Endometrium (tissue), 2 donors: Measurements from ENCODE around the gene SH3PXD2A.

Experiments
- FAIRE-seq: peaks from 2 replicates; lab custom pipeline; 2012; peaks lifted over from hg19 to GRCh38; lab: Jason Lieb, UNC
- donor health status: control.
- donor health status: control.

SH3PXD2A gene

DNA sequence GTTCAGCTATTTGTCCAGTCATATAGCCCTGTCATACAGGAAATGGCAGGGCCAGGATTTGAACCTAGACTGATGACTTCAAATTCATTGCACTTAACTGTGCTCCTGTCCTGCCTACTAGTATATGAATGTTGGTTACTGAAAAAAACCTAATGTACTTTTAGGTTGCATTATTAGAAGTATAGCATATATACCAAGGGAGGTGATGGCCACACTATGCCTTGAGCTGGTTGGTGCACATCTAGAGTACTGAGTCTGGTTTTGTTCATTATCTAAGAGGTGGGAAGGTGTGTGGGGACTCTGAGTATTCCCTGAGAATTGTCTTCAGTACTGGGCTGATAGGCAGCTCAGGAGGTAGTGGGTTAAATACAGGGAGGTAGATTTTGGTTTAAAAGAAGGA is 273.9 kb downstream of the SH3PXD2A start:
- FAIRE-seq: no peak

GRCh38 chr10:103580430-103580829 is 274.9 kb downstream of the SH3PXD2A start:
- no peak for FAIRE-seq

DNA sequence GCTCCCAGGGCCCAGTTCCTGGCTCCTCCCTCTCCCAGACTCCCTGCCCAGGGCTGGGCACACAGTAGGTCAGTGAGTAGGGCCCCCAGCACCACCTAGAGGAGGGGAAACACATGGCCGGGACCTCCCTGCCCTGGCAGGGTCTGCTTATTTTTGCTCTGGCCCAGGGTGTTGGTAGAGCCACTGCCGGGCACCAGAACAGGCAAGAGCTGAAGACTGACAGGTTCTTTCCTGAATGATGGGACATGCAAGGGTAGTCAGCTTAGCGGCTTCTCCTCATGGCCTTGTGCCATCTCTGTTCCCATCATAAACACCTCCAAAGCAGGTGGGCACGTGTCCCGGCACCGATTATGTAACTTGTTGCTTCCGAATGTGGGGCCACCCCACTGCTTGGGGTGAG is 275.4 kb downstream of the SH3PXD2A start:
- FAIRE-seq: no peak

DNA sequence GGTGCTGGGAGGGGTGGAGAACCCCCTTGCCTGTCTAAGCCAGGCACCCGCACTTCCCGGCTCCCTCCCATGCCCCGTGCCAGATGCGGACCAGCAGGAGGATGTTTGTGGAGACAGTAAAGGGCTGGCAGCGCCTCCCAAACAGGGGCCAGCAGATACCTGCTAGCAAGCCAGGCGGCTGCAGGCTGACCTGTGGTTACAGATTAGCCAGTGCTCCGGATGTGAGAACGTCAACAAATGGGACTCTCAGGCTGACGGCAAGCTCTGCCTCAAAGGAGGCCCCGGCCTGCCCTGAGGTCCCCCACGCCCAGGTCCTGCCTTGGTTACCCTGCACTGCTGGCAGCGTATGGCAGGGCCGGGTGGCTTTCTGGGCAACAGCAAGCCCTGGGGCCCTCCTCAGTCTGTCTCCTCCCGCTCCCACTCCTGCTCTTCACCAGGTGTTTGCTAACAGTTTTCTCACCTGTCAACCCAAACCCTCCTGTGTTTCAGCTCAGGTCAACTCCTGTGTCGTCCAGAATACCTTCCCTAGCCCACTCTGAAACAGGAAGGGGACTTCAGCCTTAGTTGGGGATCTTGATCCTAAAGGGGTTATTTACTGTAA is 276.5 kb downstream of the SH3PXD2A start:
- FAIRE-seq: no peak

DNA sequence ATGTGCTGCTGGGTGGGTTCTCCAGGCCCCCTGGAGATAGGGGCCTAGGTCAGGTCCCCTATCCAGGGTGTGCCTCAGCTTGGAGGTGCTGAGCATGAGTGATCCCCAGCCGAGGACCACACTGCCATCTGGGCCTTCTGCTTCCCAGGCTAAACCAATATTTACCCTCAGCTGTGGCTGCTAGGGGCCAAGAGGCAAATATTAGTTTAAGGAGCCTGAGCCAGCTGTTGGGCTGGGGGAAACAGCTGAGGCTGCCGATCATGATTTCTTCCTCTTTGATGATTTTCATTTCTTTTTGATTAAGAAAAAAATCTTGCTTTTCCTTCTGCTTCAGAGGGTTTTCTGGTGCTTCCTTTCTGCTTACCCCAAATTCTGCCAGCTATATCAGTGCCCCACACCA is 278.5 kb downstream of the SH3PXD2A start:
- no peak for FAIRE-seq

DNA sequence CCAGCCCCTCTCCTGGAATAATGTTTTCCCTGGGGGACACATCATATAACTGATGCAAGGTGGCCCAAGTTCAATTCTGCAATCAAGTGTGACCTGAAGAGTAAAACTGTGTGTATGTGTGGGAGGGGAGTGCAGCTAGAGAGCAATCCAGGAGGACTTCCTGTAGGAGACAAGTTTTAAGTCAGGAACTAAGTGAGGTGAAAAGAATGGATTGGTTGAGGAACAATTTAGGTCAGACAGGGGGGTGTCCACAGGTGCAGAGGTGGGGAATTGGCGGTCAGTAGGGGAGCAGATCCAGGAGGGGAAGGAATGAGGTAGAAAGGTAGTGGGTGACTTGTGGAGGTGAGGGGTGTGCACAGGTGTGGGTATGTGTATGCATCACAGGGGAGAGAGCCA is 279.3 kb downstream of the SH3PXD2A start:
- no peak for FAIRE-seq

- no peak for FAIRE-seq
These were observed 279.8 kb downstream of the SH3PXD2A start for GRCh38 chr10:103575416-103576075.

DNA sequence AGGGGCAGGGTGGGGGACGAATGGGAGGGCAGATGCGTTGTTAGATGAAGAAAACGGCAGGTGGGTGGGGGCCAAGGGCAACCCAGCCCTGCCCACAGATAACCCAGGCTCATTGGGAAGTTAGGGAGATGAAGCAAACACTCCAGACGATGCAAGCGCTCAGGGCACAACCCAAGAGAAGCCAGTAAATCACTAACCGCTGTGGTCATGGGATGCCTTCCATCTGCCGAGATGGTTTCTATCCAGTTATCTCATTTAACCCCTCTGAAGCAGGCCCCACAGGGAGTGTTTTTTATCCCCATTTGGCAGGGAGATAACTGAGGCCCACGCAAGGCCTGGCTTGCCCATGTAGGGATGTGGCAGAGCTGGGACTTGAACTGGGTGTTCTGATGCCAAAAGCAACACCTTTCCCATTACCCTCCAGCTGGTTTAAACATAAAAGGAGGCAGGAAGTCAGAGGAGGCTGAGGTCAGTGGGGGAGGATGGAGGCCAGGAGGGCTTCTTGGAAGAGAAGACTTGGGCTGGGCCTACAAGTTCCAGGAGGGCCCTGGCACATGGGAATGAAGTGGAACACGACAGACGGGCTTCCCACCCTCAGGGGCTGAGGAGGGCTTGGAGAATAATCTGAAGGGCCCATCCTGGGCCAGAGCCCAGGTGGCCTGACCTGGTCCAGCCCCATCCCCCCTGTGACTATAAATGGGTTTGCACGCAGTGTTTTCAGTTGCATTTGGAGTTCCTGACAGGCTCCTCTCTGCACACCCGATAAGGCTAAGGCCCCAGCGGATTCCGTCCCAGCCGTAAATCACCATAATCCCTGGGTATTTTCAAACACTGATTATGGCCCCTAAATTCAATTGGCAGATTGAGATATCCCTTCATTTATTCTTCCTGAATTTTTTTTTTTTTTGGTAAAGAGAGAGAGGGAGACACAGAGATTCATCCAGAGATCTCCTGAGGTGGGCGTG is 281.0 kb downstream of the SH3PXD2A start:
- no peak for FAIRE-seq

- FAIRE-seq: no peak
These were observed 282.2 kb downstream of the SH3PXD2A start for GRCh38 chr10:103573205-103573487.

DNA sequence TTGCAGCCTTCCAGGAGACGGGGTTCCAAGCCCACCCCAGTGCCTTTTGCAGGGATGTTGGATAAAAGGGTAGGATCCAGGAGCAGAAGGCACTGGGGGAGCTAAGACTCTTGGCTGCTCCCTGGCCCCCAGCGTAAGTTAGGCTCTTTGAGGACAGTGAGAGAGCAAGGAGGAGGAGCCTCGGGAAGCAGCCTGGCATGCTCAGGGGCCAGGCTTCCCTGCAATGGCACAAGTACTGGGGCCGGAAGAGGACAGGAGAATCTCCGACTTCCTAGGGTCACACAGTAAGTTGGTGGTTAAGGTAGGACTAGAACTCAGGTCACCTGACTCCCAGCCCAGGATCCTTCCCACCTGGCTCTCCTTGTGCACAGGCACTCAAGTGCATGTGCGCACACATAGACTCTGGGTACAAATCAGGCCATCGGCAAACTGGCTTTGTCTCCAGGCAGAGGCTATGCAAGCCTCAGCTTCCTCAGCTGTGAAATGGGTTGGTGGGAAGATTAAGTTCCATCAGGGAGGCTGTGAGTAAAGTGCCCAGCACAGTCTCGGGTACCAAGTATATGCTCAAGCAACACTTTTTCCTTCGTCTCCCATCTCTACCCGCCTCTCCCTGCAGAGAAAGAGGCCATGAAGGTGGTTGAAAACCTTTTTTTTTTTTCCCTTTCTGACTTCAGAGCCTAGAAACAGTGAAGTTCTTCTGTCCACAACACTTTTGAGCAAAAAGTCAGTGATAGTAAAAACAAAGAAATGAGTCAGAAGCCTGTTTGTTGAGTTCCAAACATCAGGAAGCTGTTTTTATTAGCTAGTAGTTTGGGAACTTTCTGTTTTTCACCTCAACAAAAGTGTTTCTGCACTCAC is 282.8 kb downstream of the SH3PXD2A start:
- no peak for FAIRE-seq

DNA sequence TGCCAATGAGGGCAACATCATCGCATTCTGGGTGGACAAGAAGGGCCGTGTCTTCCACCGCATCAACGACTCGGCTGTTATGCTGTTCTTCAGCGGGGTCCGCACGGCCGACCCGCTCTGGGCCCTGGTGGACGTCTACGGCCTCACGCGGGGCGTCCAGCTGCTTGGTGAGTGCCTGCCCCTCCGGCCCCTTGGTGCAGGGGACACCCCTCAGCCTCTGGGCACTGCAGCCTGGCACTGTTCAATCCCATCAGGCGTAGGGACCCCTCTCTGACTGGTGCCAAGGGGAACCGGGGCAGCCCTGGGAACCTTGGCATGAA is 283.8 kb downstream of the SH3PXD2A start:
- no peak for FAIRE-seq

GRCh38 chr10:103570844-103571655 is 284.3 kb downstream of the SH3PXD2A start:
- no peak for FAIRE-seq

DNA sequence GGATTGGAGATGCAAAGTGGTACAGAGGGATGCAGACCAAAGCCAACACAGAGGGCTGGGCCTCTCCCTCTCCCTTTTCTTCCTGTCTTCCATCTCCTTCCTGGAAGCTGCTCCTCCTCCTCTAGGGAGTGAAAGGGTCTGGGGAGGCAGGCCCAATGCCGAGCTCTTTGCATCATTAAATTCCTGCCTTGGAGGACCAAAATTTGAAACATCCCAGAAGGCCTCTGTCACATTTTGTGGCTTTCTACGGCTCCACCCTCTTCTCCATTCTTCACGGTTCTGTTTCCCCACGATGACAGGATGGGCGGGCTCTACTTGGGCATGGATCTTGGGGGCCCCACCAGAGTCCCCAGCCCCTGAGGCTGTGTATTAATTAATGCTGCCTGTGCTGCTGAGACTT is 285.5 kb downstream of the SH3PXD2A start:
- no peak for FAIRE-seq

GRCh38 chr10:103568505-103568904 is 286.9 kb downstream of the SH3PXD2A start:
- FAIRE-seq: no peak

GRCh38 chr10:103566536-103566935 is 288.8 kb downstream of the SH3PXD2A start:
- FAIRE-seq: no peak

DNA sequence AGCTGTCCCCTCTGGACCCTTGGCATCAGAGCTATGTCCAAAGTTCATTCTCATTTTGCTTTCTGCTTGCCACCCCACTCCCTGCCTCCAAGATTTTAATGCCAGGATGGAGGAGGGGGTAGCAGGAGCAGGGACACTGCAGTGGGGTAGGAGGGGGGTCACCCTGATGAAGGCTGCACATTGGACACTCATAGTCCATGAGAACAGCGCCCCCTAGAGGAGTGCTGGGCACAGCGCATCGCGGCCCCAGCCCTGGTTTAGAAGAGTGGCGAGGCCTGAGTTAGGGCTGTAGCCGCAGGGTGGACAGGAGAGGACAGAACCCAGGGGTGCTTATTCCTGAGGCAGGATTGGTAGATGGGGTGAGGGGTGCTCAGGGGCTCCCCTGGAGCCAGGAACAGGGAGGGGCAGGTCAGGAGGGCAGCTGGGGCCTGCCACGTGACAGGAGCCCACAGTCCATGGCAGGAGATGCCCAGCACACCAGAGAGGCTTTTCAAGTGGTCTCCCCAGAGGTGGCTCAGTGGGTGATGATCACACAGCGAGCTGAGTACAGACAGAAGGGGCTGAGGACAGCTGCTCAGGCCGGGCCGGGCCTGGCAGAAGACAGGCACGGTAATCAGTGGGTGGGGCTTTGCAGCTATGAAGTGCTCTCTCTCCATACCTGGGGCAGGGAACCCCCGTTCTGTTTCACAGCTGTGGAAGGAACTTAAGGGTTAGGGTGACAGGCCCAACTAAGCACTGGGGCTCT is 290.4 kb downstream of the SH3PXD2A start:
- no peak for FAIRE-seq

DNA sequence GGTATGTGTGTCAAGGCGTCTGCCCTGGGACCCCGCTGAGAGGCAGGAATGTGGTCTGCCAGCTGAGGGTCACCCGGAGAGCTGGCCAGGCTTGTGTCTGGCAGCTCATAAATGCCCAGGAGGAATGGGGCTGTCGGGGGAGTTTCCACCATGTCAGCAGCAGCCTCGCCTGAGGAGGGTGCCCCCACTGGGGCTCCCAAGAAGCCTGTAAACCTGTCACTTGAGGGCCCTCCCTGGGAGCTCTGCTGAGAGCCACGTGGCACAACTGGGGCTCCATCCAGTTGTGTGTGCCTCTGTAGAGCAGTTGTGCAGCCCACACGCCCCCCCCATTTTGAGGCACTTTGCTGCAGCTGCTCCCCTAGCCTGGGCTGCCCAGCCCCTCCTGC is 291.3 kb downstream of the SH3PXD2A start:
- FAIRE-seq: no peak

- FAIRE-seq: no peak
These were observed 291.9 kb downstream of the SH3PXD2A start for GRCh38 chr10:103563231-103564115.

DNA sequence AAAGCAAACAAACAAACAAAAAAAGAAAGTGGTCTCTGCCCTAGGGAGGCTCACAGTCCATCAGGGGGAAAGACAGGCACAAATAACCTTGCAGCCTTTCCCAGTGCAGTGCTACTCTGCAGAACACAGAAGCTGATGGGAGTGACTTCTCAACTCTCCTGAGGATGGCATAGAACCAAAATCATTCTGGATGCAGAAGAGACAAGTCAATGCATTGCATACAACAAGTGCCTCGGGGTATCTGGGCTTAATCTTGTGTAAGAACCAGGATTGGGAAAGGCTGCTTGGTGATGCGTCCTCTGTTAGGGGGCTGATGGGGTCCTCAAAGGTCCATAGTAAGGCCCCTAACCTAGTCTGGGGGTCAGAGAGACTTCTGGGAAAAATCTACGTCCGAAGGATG is 293.0 kb downstream of the SH3PXD2A start:
- FAIRE-seq: no peak

GRCh38 chr10:103560886-103561285 is 294.5 kb downstream of the SH3PXD2A start:
- no peak for FAIRE-seq
